Astrocyte (in vitro differentiated cells and primary cell): Measurements from ENCODE around the gene DAAM2. TPM values are rescaled to one million over a fixed set of nuclear protein-coding genes. Genes with fewer than 3 reads are reported as not detected.

Source experiments
- DNase-seq: peaks from one replicate; pipeline ENCODE4 v3.0.0-alpha.2; 2010; ENCODE audit warnings: low read depth
- FAIRE-seq: peaks from 2 replicates; lab custom pipeline; 2011; peaks lifted over from hg19 to GRCh38; lab: Jason Lieb, UNC
- H2AFZ ChIP-seq: 2 replicates; pipeline ENCODE4 v1.6.0; 2012; ENCODE audit warnings: low read depth, low read length, inconsistent platforms
- H3K27ac ChIP-seq: 2 replicates; pipeline ENCODE4 v1.5.1; 2011; ENCODE audit warnings: low read depth, low read length, inconsistent platforms
- H3K27me3 ChIP-seq: 2 replicates; pipeline ENCODE4 v1.6.0; 2011; ENCODE audit warnings: low read length, inconsistent platforms; ENCODE audit not compliant: insufficient read depth
- H3K36me3 ChIP-seq: 2 replicates; pipeline ENCODE4 v1.5.1; 2011; ENCODE audit warnings: low read length, inconsistent platforms; ENCODE audit not compliant: insufficient read depth
- H3K4me1 ChIP-seq: 2 replicates; pipeline ENCODE4 v1.5.1; 2011; ENCODE audit warnings: low read length, inconsistent platforms; ENCODE audit not compliant: insufficient read depth
- H3K4me2 ChIP-seq: 2 replicates; pipeline ENCODE4 v1.6.0; 2012; ENCODE audit warnings: low read length, inconsistent platforms
- H3K4me3 ChIP-seq: 2 replicates; pipeline ENCODE4 v1.5.1; 2011; ENCODE audit warnings: low read depth, mild to moderate bottlenecking, low read length, inconsistent platforms; ENCODE audit not compliant: insufficient read depth
- H3K79me2 ChIP-seq: 2 replicates; pipeline ENCODE4 v1.6.0; 2012; ENCODE audit warnings: mild to moderate bottlenecking, low read length, inconsistent platforms; ENCODE audit not compliant: insufficient read depth
- H3K9ac ChIP-seq: 2 replicates; pipeline ENCODE4 v1.6.0; 2012; ENCODE audit warnings: mild to moderate bottlenecking, low read length, inconsistent platforms
- H3K9me3 ChIP-seq: 2 replicates; pipeline ENCODE4 v1.5.1; 2012; ENCODE audit warnings: low read depth, mild to moderate bottlenecking, low read length, inconsistent platforms; ENCODE audit not compliant: insufficient read depth
- H4K20me1 ChIP-seq: 2 replicates; pipeline ENCODE4 v1.6.0; 2012; ENCODE audit warnings: low read length, inconsistent platforms; ENCODE audit not compliant: insufficient read depth
- H3K27ac Mint-ChIP-seq: one replicate; pipeline ENCODE4 v1.8.0; 2021; ENCODE audit warnings: mild to moderate bottlenecking, mixed read lengths; ENCODE audit not compliant: unreplicated experiment
- H3K27me3 Mint-ChIP-seq: one replicate; pipeline ENCODE4 v1.8.0; 2021; ENCODE audit warnings: low read depth, mixed read lengths; ENCODE audit not compliant: unreplicated experiment
- H3K36me3 Mint-ChIP-seq: one replicate; pipeline ENCODE4 v1.8.0; 2021; ENCODE audit warnings: low read depth, mixed read lengths; ENCODE audit not compliant: unreplicated experiment
- H3K4me1 Mint-ChIP-seq: one replicate; pipeline ENCODE4 v1.8.0; 2021; ENCODE audit warnings: low read depth, mixed read lengths; ENCODE audit not compliant: unreplicated experiment
- H3K4me3 Mint-ChIP-seq: one replicate; pipeline ENCODE4 v1.8.0; 2021; ENCODE audit warnings: mild to moderate bottlenecking, moderate library complexity, mixed read lengths; ENCODE audit not compliant: unreplicated experiment
- H3K9me3 Mint-ChIP-seq: one replicate; pipeline ENCODE4 v1.8.0; 2021; ENCODE audit warnings: mild to moderate bottlenecking, mixed read lengths; ENCODE audit not compliant: unreplicated experiment
- CTCF ChIP-seq: IDR thresholded peaks from 2 replicates; pipeline ENCODE4 v1.5.1; 2011; ENCODE audit warnings: low read depth, mild to moderate bottlenecking, inconsistent platforms, low read length, moderate library complexity; ENCODE audit not compliant: insufficient read depth
- EZH2 ChIP-seq: IDR thresholded peaks from 2 replicates; pipeline ENCODE4 v1.6.1; 2012; ENCODE audit warnings: mild to moderate bottlenecking, low read length, inconsistent platforms; ENCODE audit not compliant: insufficient read depth
- total RNA-seq: library from RNA; stranded (reverse); gene quantifications from 2 replicates; pipeline ENCODE4 v1.2.1, GENCODE V29; 2021

DAAM2 gene
- total RNA-seq, 1 donor from 2014 or later = 38.4 TPM

- Mint-ChIP-seq H3K36me3 (peaks cover 10% of the 10 kb centered on the region), H3K27ac (no peak overlapping the region), H3K9me3 (peaks cover 2% of the 10 kb centered on the region), H3K4me1 (peaks cover 42% of the 10 kb centered on the region), H3K27me3 (no peaks in the 10 kb centered on the region), H3K4me3 (peak overlapping the region; percentile 11)
- no peak overlapping the region for H3K4me2 ChIP-seq
- H3K9ac ChIP-seq = no peak overlapping the region
- TF ChIP-seq EZH2 (no peak), CTCF (no peak)
- no peak overlapping the region for H3K4me3 ChIP-seq
- H3K4me1 ChIP-seq = peaks cover 15% of the 10 kb centered on the region
- H3K27ac ChIP-seq = no peak overlapping the region
- no peaks in the 10 kb centered on the region for H3K79me2 ChIP-seq
- DNase-seq = no peak
- H4K20me1 ChIP-seq = no peaks in the 10 kb centered on the region
- no peaks in the 10 kb centered on the region for H3K27me3 ChIP-seq
- H3K9me3 ChIP-seq = no peaks in the 10 kb centered on the region
- no peak overlapping the region for H2AFZ ChIP-seq
- FAIRE-seq = no peak
- H3K36me3 ChIP-seq = no peaks in the 10 kb centered on the region
These were observed 42.1 kb downstream of the DAAM2 start for GRCh38 chr6:39834278-39834677.

- no peak overlapping the region for H2AFZ ChIP-seq
- no peak overlapping the region for H3K27ac ChIP-seq
- no peaks in the 10 kb centered on the region for H3K79me2 ChIP-seq
- no peak overlapping the region for H3K9ac ChIP-seq
- no peaks in the 10 kb centered on the region for H3K9me3 ChIP-seq
- peaks cover 2% of the 10 kb centered on the region for H3K9me3 Mint-ChIP-seq
- FAIRE-seq (no peak), DNase-seq (no peak)
- no peaks in the 10 kb centered on the region for H3K27me3 ChIP-seq
- H3K4me2 ChIP-seq = no peak overlapping the region
- H3K36me3 ChIP-seq = no peaks in the 10 kb centered on the region
- no peak overlapping the region for H3K4me3 Mint-ChIP-seq
- peaks cover 46% of the 10 kb centered on the region for H3K4me1 Mint-ChIP-seq
- no peaks in the 10 kb centered on the region for H3K27me3 Mint-ChIP-seq
- H3K4me3 ChIP-seq = no peak overlapping the region
- H4K20me1 ChIP-seq = no peaks in the 10 kb centered on the region
- no peak for TF ChIP-seq CTCF
- TF ChIP-seq EZH2 = no peak
- peak overlapping the region; percentile 81 for H3K27ac Mint-ChIP-seq
- peaks cover 15% of the 10 kb centered on the region for H3K4me1 ChIP-seq
- H3K36me3 Mint-ChIP-seq = peaks cover 13% of the 10 kb centered on the region
These were observed 42.7 kb downstream of the DAAM2 start for GRCh38 chr6:39834866-39835265.

GRCh38 chr6:39835821-39836295 lies 43.7 kb downstream of the DAAM2 start:
- Mint-ChIP-seq H3K9me3 (peaks cover 2% of the 10 kb centered on the region), H3K27ac (peak overlapping the region; percentile 81), H3K4me1 (peaks cover 49% of the 10 kb centered on the region), H3K36me3 (peaks cover 15% of the 10 kb centered on the region), H3K27me3 (no peaks in the 10 kb centered on the region), H3K4me3 (peak overlapping the region; percentile 43)
- H3K4me1 ChIP-seq = peaks cover 15% of the 10 kb centered on the region
- FAIRE-seq (peak; percentile 43), DNase-seq (peak; percentile 50)
- H2AFZ ChIP-seq = no peak overlapping the region
- no peak overlapping the region for H3K9ac ChIP-seq
- H3K79me2 ChIP-seq = no peaks in the 10 kb centered on the region
- no peaks in the 10 kb centered on the region for H3K27me3 ChIP-seq
- H3K27ac ChIP-seq = peak overlapping the region; percentile 20
- H4K20me1 ChIP-seq = no peaks in the 10 kb centered on the region
- H3K9me3 ChIP-seq = no peaks in the 10 kb centered on the region
- no peaks in the 10 kb centered on the region for H3K36me3 ChIP-seq
- peak overlapping the region; percentile 43 for H3K4me2 ChIP-seq
- TF ChIP-seq EZH2 (no peak), CTCF (no peak)
- no peak overlapping the region for H3K4me3 ChIP-seq
